NB4 (cell line): ENCODE results near the gene MAP10.

Experiments used
- DNase-seq: peaks from one replicate; pipeline ENCODE4 v3.0.0; 2010; ENCODE audit warnings: low read depth
- H3K4me3 ChIP-seq: one replicate; pipeline ENCODE4 v1.5.1; 2011; ENCODE audit warnings: mild to moderate bottlenecking, low read depth, low read length, moderate library complexity
- MYC ChIP-seq: IDR thresholded peaks from 2 replicates; pipeline ENCODE4 v1.6.1; 2011; ENCODE audit warnings: low read depth, low read length
- POLR2A ChIP-seq: IDR thresholded peaks from 2 replicates; pipeline ENCODE4 v1.6.1; 2011; ENCODE audit warnings: mild to moderate bottlenecking; ENCODE audit not compliant: insufficient read length; ENCODE audit errors: extremely low read depth
- TF ChIP-seq, protein P1 (sequence below): IDR thresholded peaks from one replicate; pipeline ENCODE4 v1.5.1; 2012; ENCODE audit warnings: low read depth, low read length
- TF ChIP-seq, protein P2 (sequence below): IDR thresholded peaks from 2 replicates; pipeline ENCODE4 v1.6.1; 2011; ENCODE audit warnings: low read depth, low read length

The MAP10 gene

DNA sequence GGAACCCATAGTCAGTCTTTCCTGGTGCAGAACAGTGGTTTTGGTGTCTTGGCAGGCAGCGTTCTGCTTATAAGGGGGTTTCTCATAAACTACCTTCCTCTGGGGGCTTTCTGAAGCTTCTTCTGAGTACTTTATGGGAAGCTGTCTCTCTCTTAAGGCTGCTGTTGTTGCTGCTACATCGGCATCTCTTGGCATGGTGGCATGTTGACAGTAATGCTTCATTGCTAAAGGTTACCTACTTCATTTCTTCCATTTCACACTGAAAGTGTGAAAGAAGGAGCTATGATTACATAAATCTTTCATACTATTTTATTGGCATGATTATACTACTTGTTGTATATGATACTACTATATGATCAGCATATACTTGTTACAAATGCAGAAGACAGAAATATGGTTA lies 6.3 kb upstream of the MAP10 start:
- no peak for DNase-seq
- TF ChIP-seq, protein P1, sequence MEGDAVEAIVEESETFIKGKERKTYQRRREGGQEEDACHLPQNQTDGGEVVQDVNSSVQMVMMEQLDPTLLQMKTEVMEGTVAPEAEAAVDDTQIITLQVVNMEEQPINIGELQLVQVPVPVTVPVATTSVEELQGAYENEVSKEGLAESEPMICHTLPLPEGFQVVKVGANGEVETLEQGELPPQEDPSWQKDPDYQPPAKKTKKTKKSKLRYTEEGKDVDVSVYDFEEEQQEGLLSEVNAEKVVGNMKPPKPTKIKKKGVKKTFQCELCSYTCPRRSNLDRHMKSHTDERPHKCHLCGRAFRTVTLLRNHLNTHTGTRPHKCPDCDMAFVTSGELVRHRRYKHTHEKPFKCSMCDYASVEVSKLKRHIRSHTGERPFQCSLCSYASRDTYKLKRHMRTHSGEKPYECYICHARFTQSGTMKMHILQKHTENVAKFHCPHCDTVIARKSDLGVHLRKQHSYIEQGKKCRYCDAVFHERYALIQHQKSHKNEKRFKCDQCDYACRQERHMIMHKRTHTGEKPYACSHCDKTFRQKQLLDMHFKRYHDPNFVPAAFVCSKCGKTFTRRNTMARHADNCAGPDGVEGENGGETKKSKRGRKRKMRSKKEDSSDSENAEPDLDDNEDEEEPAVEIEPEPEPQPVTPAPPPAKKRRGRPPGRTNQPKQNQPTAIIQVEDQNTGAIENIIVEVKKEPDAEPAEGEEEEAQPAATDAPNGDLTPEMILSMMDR = no peak
- TF ChIP-seq, protein P2, sequence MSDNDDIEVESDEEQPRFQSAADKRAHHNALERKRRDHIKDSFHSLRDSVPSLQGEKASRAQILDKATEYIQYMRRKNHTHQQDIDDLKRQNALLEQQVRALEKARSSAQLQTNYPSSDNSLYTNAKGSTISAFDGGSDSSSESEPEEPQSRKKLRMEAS = no peak
- no peak for TF ChIP-seq MYC
- TF ChIP-seq POLR2A = no peak
- H3K4me3 ChIP-seq = no peak overlapping the region

DNA sequence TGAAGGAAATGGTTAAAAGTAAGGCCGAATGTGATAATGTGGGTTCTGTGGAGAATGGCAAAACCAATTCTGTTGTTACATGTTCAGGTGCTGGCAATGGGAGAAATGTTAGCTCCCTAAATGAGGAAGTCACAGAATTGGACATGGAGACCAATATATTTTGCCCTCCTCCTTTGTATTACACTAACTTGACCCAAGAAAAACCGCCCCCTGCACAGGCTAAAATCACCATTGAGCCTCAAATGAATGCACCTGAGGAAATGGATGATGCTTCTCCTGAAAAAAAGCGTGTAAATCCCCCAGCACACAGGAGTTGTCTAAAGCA lies 932 bp downstream of the MAP10 start:
- H3K4me3 ChIP-seq = peak overlapping the region; percentile 79
- peak; percentile 63 for DNase-seq

DNA sequence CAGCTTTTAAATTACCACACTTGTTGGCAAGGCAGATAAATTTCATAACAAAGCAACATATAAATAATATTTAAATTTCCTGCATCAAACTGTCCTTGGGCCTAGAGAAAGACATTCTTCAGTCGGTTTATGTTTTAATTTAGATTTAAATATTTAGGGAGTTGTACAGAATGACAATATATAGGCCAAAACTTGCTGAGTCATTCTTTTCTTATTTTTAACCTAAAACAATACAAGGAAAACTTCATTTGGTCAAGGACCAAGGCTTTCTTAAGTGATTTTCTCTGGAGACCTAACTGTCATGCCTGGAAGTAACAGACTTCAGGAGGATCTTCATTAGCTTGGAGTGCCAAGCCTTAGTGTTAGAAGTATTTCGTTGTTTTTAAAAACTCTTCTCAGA lies 5.6 kb downstream of the MAP10 start:
- peak overlapping the region; percentile 0 for H3K4me3 ChIP-seq
- DNase-seq = peak; percentile 10
- TF ChIP-seq POLR2A = no peak
- TF ChIP-seq, protein P1 = no peak
- no peak for TF ChIP-seq MYC
- TF ChIP-seq, protein P2 = no peak

More for the DNA sequence above, 932 bp downstream of the MAP10 start:
- TF ChIP-seq POLR2A (no peak), MYC (no peak)
- TF ChIP-seq, protein P1 = no peak
- TF ChIP-seq, protein P2 = no peak

DNA sequence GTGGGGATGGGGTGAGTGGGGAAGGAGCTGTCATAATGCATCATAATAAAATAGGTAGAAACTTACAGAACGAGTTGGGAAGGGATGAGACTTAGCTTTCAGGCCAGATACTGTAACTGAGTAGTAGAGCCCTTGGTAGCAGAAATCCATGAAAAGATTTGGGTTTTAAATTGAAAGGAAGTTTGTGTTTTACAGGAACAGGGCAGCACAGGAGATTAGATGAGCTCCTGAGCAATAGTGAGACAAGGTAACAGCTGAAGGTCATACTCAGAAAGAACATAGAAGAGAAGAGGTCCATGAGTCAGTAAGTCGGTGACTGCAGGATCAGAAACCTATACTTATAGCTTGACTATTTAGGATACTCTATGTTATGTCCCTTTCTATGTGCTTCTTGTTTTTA lies 7.3 kb downstream of the MAP10 start:
- H3K4me3 ChIP-seq = no peak overlapping the region
- no peak for DNase-seq
- TF ChIP-seq MYC (no peak), POLR2A (no peak)
- TF ChIP-seq, protein P1 = no peak
- TF ChIP-seq, protein P2 = no peak

DNA sequence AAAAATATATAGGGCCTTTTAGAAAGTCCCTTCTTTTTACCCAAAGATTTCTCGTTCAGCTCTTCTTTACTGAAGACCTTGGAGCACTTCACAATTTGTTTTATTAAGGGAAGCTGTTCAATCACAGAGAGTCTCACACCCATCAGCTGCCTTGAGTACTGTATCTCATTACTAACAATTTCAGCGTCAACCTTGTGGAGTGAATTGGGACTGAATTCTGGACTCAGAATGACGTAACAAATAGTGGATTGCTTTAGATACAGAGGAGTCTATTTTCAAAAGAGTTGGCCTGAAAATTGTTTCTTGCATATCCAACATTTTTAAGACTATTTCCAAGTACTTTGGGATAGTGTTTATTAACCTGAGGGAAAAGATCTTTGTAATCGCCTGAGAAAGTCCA lies 7.9 kb downstream of the MAP10 start:
- DNase-seq = no peak
- no peak overlapping the region for H3K4me3 ChIP-seq
- TF ChIP-seq, protein P2 = no peak
- TF ChIP-seq, protein P1 = no peak
- TF ChIP-seq POLR2A (no peak), MYC (no peak)

- no peak overlapping the region for H3K4me3 ChIP-seq
- DNase-seq = no peak
- no peak for TF ChIP-seq MYC
- TF ChIP-seq POLR2A = no peak
- TF ChIP-seq, protein P1 = no peak
- TF ChIP-seq, protein P2 = no peak
These were observed 8.5 kb downstream of the MAP10 start for GRCh38 chr1:232813760-232814159.
